ENCODE data around the gene STRIP1.

STRIP1 gene

DNA sequence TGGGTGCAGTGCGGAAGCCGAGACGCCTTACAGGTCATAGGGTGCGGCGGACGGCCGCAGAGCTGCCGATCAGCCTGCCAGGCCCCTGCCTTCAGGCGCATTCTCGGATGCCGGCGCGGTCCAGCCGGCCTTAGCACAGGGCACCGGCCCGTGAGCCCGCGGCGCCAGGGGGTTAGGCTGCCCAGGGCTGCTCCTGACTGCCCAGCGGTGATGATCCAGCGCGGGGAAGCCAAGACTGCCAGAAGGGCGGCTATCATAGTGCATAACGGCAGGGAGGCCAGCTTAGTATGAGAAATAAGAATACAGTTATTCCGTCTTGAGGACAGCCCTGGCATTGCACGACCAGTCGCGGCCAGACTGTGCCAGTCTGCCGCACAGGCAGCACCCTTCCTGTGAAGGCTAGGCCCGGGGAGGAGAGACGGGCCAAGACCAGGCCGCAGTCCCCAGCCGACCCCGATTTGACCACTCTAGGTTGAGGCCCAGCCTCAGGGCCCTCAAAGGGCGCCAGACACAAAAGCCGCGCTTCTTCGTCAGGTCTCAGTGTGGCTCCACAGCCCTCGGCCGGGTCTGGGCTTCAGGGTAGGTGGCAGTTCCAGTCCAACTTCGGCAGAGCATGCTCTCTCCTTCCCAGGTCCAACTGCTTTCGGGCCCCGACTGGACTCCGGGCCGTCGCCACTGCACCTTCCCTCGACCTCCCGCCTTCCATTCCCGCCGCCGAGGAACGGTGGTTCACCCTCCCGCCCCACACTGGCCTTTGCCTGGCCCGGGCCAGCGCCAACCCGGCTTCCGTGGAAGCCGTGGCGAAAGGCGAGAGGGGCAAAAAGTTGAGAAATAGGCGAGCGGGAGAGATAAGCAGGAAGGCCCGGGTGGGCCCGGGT lies 35.2 kb downstream of the STRIP1 start:
- ATAC-seq, result no peak
- TF ChIP-seq GLIS3 (CRISPR knock-in tag; IDR thresholded peaks at IDR 0.05) (no peak), BACH2 (CRISPR knock-in tag; IDR thresholded peaks at IDR 0.05; ENCODE audit: borderline replicate concordance) (no peak), ZFP3 (CRISPR knock-in tag; IDR thresholded peaks at IDR 0.05) (no peak), ESRRG (CRISPR knock-in tag; IDR thresholded peaks at IDR 0.05) (no peak), CSDC2 (CRISPR knock-in tag; IDR thresholded peaks at IDR 0.05) (no peak), PPARA (CRISPR knock-in tag; IDR thresholded peaks at IDR 0.05; ENCODE audit: borderline replicate concordance) (no peak)

DNA sequence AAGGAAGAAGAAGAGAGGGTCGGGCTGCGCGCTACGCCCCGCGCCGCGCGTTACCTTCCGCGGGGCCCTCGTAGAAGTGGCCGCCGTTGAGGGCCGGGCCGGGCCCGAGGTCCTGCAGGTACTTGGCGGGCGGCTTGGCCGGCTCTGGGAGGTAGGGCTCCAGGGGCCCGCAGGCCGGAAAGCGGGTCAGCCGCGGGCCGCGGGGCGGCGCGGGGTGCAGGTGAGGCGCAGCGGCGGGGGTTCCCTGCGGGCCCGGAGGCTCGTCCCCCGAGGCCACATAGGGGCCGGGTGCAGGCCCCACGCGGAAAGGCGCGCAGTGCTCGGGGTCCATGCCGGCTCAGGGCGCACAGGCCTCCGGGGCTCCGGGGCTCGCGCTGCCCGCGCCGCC lies 35.9 kb downstream of the STRIP1 start:
- TF ChIP-seq ESRRG (CRISPR knock-in tag; IDR thresholded peaks at IDR 0.05) (no peak), GLIS3 (CRISPR knock-in tag; IDR thresholded peaks at IDR 0.05) (no peak), ZNF70 (CRISPR knock-in tag; IDR thresholded peaks at IDR 0.05) (no peak), ZNF565 (CRISPR knock-in tag; conservative IDR thresholded peaks at IDR 0.05; ENCODE audit: low read depth) (no peak), ZNF8 (CRISPR knock-in tag; IDR thresholded peaks at IDR 0.05) (no peak), OSR1 (CRISPR knock-in tag; IDR thresholded peaks at IDR 0.05) (no peak), SNAI2 (CRISPR knock-in tag; IDR thresholded peaks at IDR 0.05) (no peak), ZFP30 (CRISPR knock-in tag; IDR thresholded peaks at IDR 0.05) (no peak), ZC3H10 (CRISPR knock-in tag; IDR thresholded peaks at IDR 0.05) (no peak), CSDC2 (CRISPR knock-in tag; IDR thresholded peaks at IDR 0.05) (no peak), ARNTL (CRISPR knock-in tag; IDR thresholded peaks at IDR 0.05; ENCODE audit: borderline replicate concordance, low read depth) (no peak), ISL1 (CRISPR knock-in tag; IDR thresholded peaks at IDR 0.05) (no peak), PPARA (CRISPR knock-in tag; IDR thresholded peaks at IDR 0.05; ENCODE audit: borderline replicate concordance) (no peak), ZFP3 (CRISPR knock-in tag; IDR thresholded peaks at IDR 0.05) (no peak), TCF4 (CRISPR knock-in tag; IDR thresholded peaks at IDR 0.05; ENCODE audit: borderline replicate concordance) (no peak)
- TF ChIP-seq, protein P1, sequence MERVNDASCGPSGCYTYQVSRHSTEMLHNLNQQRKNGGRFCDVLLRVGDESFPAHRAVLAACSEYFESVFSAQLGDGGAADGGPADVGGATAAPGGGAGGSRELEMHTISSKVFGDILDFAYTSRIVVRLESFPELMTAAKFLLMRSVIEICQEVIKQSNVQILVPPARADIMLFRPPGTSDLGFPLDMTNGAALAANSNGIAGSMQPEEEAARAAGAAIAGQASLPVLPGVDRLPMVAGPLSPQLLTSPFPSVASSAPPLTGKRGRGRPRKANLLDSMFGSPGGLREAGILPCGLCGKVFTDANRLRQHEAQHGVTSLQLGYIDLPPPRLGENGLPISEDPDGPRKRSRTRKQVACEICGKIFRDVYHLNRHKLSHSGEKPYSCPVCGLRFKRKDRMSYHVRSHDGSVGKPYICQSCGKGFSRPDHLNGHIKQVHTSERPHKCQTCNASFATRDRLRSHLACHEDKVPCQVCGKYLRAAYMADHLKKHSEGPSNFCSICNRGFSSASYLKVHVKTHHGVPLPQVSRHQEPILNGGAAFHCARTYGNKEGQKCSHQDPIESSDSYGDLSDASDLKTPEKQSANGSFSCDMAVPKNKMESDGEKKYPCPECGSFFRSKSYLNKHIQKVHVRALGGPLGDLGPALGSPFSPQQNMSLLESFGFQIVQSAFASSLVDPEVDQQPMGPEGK (CRISPR knock-in tag; IDR thresholded peaks at IDR 0.05; ENCODE audit: borderline replicate concordance), result no peak
- TF ChIP-seq, protein P2, sequence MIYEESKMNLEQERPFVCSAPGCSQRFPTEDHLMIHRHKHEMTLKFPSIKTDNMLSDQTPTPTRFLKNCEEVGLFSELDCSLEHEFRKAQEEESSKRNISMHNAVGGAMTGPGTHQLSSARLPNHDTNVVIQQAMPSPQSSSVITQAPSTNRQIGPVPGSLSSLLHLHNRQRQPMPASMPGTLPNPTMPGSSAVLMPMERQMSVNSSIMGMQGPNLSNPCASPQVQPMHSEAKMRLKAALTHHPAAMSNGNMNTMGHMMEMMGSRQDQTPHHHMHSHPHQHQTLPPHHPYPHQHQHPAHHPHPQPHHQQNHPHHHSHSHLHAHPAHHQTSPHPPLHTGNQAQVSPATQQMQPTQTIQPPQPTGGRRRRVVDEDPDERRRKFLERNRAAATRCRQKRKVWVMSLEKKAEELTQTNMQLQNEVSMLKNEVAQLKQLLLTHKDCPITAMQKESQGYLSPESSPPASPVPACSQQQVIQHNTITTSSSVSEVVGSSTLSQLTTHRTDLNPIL (CRISPR knock-in tag; IDR thresholded peaks at IDR 0.05; ENCODE audit: low read depth), result no peak
- TF ChIP-seq, protein P3, sequence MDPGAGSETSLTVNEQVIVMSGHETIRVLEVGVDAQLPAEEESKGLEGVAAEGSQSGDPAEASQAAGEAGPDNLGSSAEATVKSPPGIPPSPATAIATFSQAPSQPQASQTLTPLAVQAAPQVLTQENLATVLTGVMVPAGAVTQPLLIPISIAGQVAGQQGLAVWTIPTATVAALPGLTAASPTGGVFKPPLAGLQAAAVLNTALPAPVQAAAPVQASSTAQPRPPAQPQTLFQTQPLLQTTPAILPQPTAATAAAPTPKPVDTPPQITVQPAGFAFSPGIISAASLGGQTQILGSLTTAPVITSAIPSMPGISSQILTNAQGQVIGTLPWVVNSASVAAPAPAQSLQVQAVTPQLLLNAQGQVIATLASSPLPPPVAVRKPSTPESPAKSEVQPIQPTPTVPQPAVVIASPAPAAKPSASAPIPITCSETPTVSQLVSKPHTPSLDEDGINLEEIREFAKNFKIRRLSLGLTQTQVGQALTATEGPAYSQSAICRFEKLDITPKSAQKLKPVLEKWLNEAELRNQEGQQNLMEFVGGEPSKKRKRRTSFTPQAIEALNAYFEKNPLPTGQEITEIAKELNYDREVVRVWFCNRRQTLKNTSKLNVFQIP (CRISPR knock-in tag; IDR thresholded peaks at IDR 0.05; ENCODE audit: borderline replicate concordance, low read depth), result no peak
- TF ChIP-seq, protein P4, sequence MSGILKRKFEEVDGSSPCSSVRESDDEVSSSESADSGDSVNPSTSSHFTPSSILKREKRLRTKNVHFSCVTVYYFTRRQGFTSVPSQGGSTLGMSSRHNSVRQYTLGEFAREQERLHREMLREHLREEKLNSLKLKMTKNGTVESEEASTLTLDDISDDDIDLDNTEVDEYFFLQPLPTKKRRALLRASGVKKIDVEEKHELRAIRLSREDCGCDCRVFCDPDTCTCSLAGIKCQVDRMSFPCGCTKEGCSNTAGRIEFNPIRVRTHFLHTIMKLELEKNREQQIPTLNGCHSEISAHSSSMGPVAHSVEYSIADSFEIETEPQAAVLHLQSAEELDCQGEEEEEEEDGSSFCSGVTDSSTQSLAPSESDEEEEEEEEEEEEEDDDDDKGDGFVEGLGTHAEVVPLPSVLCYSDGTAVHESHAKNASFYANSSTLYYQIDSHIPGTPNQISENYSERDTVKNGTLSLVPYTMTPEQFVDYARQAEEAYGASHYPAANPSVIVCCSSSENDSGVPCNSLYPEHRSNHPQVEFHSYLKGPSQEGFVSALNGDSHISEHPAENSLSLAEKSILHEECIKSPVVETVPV (CRISPR knock-in tag; IDR thresholded peaks at IDR 0.05), result no peak

DNA sequence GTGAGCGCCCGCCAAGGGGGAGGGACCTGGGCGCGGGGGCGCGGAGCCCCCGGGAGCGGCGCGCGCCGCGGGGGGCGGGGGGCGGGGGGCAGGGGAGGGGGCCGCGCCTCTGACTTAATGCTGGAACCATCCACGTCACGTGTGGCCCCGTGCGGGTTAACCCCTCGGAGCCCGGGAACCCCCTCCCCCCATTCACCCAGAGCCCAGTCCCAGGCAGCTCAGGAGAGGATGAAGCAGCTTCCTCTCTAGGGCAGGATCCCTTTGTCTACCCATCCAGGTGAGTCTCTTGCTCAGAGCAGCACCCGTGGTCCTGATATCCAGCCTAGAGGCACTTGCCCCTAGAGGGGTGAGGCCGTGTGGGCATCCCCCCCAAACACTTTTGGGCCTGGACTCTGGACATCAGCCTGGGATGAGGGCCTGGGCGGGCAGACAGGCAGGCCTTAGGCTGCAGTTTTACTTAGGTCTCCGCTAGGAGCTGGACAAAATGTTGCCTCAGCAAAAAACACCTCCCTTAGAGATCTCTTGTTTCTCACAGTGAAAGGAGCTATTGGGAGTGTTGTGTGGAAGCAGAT lies 36.3 kb downstream of the STRIP1 start, which contains the start of gene ALX3:
Gene ALX3 (minus strand): TSS at position 2 of the 572 bp plus-strand sequence. CDS start 60 bp downstream, outside the sequence.
- no peak for ATAC-seq
- TF ChIP-seq, protein P2 (CRISPR knock-in tag; IDR thresholded peaks at IDR 0.05; ENCODE audit: low read depth), result no peak
- TF ChIP-seq TCF4 (CRISPR knock-in tag; IDR thresholded peaks at IDR 0.05; ENCODE audit: borderline replicate concordance), result no peak
- TF ChIP-seq PPARA (CRISPR knock-in tag; IDR thresholded peaks at IDR 0.05; ENCODE audit: borderline replicate concordance), result no peak
- TF ChIP-seq RARB (CRISPR knock-in tag; IDR thresholded peaks at IDR 0.05), result no peak
- no peak for TF ChIP-seq GLIS3 (CRISPR knock-in tag; IDR thresholded peaks at IDR 0.05)
- TF ChIP-seq ARNTL (CRISPR knock-in tag; IDR thresholded peaks at IDR 0.05; ENCODE audit: borderline replicate concordance, low read depth), result no peak
- no peak for TF ChIP-seq TOX (CRISPR knock-in tag; IDR thresholded peaks at IDR 0.05; ENCODE audit: borderline replicate concordance)
- TF ChIP-seq, protein P1 (CRISPR knock-in tag; IDR thresholded peaks at IDR 0.05; ENCODE audit: borderline replicate concordance), result no peak
- TF ChIP-seq ISL1 (CRISPR knock-in tag; IDR thresholded peaks at IDR 0.05), result no peak
- TF ChIP-seq SNAI2 (CRISPR knock-in tag; IDR thresholded peaks at IDR 0.05), result no peak
- TF ChIP-seq ESRRG (CRISPR knock-in tag; IDR thresholded peaks at IDR 0.05), result no peak
- no peak for TF ChIP-seq BACH2 (CRISPR knock-in tag; IDR thresholded peaks at IDR 0.05; ENCODE audit: borderline replicate concordance)
- TF ChIP-seq, protein P4 (CRISPR knock-in tag; IDR thresholded peaks at IDR 0.05), result no peak
- no peak for TF ChIP-seq ZNF8 (CRISPR knock-in tag; IDR thresholded peaks at IDR 0.05)

More for the DNA sequence above, 35.9 kb downstream of the STRIP1 start:
- no peak for ATAC-seq
